ENCODE measurements around the gene XRRA1.
"Not testable (repeated sequence)": the region's sequence is repeated elsewhere in the genome, so short reads cannot be mapped to it uniquely, and the experiment has no call there.

Gene XRRA1

DNA sequence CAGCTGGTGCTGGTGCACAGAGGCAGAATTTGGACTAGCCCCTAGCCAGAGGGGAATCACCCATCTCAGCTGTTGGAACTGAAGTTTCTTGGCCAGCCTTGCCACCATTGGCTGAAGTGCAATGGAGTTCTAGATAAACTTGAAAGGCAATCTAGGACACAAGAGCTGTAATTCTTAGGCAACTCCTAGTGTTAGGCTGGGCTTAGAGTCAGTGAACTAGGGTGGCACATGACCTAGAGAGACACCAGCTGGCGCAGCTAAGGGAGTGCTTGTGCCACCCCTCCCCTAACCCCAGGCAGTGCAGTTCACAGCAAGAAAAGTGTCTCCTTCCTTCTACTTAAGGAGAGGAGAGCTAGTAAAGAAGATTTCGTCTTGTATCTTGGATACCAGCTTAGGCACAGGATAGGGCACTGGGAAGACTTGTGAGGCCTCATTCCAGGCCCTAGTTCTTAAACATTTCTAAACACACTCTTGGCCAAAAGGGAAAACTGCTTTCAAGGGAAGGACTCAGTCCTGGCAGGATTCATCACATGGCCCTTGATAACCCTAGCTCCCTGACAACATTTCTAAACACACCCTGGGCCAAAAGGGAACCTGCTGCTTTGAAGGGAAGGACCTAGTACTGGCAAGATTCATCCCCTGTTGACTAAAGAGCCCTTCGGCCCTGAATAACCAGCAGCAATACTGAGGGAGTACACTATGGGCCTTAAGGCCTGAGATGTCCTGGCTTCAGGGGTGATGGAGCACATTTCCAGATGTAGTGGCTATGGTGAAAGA is 53.4 kb downstream of the XRRA1 start:
- H3K4me3 ChIP-seq (ENCODE audit: low read length): no peak overlapping the region
- TF ChIP-seq ZNF274 (IDR thresholded peaks at IDR 0.05; ENCODE audit: low read depth, low read length): no peak

- not testable (repeated sequence) for H3K4me3 ChIP-seq (ENCODE audit: low read length)
These were observed 55.9 kb downstream of the XRRA1 start for GRCh38 chr11:74893015-74893414.

- no peak overlapping the region for H3K4me3 ChIP-seq (ENCODE audit: low read length)
- no peak for TF ChIP-seq ZNF274 (IDR thresholded peaks at IDR 0.05; ENCODE audit: low read depth, low read length)
These were observed 71.8 kb downstream of the XRRA1 start for GRCh38 chr11:74877132-74877531.

DNA sequence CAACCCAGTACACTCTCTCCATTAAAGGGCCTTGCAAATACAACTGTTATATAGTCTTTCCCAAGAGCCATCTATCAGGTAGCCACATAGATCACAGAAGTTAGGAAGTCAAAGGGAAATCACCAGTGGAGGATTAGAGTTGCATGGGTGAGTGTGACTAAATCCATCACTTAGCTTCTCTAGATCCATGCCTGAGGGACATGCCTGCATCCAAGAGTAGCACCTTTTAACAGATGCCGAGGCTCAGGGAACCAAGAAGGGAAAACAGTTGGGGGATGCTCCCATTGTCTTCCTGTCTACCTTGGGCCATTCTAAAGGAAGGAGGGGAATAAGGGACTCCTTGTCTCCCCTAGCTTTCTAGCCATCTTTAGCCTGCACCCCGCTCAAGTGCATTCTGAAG is 77.9 kb downstream of the XRRA1 start:
- TF ChIP-seq ZNF274 (IDR thresholded peaks at IDR 0.05; ENCODE audit: low read depth, low read length): no peak
- no peak overlapping the region for H3K4me3 ChIP-seq (ENCODE audit: low read length)

DNA sequence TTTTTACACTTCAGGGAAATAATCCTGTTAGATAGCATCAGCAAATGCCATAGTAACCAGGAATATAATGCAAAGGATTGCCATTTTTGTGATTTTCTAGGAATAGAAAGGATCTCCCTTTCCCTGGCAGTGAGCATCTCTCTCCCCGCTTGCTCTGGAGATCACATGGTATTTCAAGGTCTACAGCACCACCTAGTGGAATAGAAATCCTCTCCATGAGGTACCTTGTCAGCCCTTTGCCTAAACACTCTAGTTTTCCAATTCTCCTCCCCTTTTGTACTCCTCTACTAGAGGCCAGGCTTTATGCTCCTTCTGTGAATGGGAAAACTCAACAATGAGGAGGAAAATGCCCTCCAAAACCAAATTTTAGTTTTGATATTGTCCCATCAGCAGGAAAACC is 78.4 kb downstream of the XRRA1 start:
- TF ChIP-seq ZNF274 (IDR thresholded peaks at IDR 0.05; ENCODE audit: low read depth, low read length): no peak

DNA sequence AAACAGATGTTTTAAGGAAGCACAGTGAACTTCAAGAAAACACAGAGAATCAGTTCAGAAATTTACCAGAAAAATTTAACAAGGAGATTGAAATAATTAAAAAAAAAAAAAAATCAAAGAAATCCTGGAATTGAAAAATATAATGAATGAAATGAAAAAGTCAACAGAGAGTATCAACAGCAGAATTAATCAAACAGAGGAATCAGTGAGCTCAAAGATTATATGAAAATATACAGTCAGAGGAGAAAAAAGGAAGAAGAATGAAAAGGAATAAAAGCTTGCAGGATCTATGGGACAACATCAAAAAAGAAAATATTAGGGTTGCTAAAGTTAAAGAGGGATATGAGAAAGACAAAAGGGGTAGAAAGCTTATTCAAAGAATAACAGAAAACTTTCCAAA is 82.3 kb downstream of the XRRA1 start:
- TF ChIP-seq ZNF274 (IDR thresholded peaks at IDR 0.05; ENCODE audit: low read depth, low read length): no peak
- H3K4me3 ChIP-seq (ENCODE audit: low read length): no peak overlapping the region

More for the DNA sequence above, 78.4 kb downstream of the XRRA1 start:
- H3K4me3 ChIP-seq (ENCODE audit: low read length): no peak overlapping the region

GRCh38 chr11:74863410-74863809 is 85.5 kb downstream of the XRRA1 start:
- H3K4me3 ChIP-seq (ENCODE audit: low read length): no peak overlapping the region
- no peak for TF ChIP-seq ZNF274 (IDR thresholded peaks at IDR 0.05; ENCODE audit: low read depth, low read length)

DNA sequence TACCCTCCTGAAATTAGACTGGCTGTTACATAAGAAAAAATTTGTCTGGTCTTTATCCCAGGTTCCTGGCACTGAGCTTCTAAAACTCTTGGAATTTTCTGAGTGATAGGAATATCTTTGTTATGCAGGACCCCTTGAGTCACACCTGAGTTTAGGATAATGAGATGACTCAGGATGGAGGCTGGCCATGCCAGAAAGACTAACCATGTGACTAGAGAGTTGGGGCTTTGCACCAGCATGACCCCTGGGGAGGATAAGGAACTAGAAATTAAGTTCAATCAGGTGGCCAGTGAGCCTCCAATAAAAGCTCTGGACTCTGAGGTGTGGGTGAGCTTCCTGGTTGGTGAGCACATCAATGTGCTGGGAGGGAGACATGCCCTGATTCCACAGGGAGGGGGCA is 88.1 kb downstream of the XRRA1 start:
- H3K4me3 ChIP-seq (ENCODE audit: low read length): no peak overlapping the region
- no peak for TF ChIP-seq ZNF274 (IDR thresholded peaks at IDR 0.05; ENCODE audit: low read depth, low read length)

DNA sequence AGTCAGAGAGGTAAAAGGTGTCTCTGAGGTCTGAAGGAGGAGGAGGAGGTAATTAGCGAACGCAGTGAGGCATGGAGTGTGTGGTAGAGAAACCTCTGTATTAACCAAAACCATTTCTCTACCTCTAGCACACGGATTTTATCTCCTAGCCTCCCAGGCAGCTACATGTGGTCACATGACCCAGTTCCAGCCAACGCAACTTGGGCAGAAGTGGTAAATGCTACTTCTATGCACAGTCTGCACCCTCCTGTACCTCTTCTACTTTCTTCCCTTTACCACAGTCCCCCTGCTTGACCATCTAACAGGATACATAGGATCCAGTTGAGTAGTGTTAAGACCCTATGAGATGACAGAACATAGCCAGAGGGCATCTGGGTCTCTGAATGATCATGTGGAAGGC is 95.7 kb downstream of the XRRA1 start:
- no peak overlapping the region for H3K4me3 ChIP-seq (ENCODE audit: low read length)
- no peak for TF ChIP-seq ZNF274 (IDR thresholded peaks at IDR 0.05; ENCODE audit: low read depth, low read length)

GRCh38 chr11:74849525-74850391 is 99.1 kb downstream of the XRRA1 start:
- H3K4me3 ChIP-seq (ENCODE audit: low read length): no peak overlapping the region
- TF ChIP-seq ZNF274 (IDR thresholded peaks at IDR 0.05; ENCODE audit: low read depth, low read length): no peak

DNA sequence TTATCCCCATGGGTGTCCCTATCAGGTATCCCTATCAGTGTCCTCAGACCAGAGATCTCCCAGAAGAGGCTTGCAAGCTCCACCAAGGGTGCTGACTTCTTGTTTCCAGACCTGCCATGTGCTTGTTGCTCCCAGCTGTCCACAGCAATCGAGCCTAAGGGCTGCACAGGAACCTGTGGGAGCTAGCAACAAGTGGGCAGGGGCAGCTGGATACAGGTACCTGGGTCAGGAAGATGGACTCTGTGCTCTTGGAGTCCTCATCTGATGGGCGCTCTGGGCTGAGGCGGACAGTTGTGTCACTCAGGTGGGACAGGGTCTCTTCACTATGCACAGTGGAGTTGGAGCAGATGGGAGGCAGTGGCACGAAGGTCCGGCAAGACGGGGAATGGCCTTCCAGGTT is 101.0 kb downstream of the XRRA1 start:
- no peak for TF ChIP-seq ZNF274 (IDR thresholded peaks at IDR 0.05; ENCODE audit: low read depth, low read length)
- no peak overlapping the region for H3K4me3 ChIP-seq (ENCODE audit: low read length)

DNA sequence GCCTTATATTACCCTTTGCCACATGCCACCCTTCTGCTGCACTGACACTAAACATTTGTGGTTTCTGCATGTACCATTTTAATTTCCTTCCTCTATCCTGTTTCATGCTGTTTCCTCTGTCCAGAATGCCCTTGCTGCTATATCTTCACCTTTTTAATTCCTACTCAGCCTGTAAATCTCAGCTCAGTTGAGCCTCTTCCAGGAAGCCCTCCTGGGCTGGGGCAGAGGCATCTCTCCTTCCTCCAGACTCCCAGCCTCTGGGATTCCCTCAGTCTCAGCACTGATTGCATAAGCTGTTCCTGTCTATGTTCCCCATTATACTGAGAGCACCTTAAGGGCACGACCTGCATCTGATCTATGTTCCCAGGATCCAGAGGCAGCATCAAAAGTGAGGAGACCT is 101.5 kb downstream of the XRRA1 start:
- TF ChIP-seq ZNF274 (IDR thresholded peaks at IDR 0.05; ENCODE audit: low read depth, low read length): no peak
- H3K4me3 ChIP-seq (ENCODE audit: low read length): no peak overlapping the region

GRCh38 chr11:74846770-74847169 is 102.1 kb downstream of the XRRA1 start:
- no peak for TF ChIP-seq ZNF274 (IDR thresholded peaks at IDR 0.05; ENCODE audit: low read depth, low read length)
- no peak overlapping the region for H3K4me3 ChIP-seq (ENCODE audit: low read length)

- TF ChIP-seq ZNF274 (IDR thresholded peaks at IDR 0.05; ENCODE audit: low read depth, low read length): no peak
- H3K4me3 ChIP-seq (ENCODE audit: low read length): no peak overlapping the region
These were observed 102.8 kb downstream of the XRRA1 start for GRCh38 chr11:74845978-74846517.

- H3K4me3 ChIP-seq (ENCODE audit: low read length): no peak overlapping the region
- no peak for TF ChIP-seq ZNF274 (IDR thresholded peaks at IDR 0.05; ENCODE audit: low read depth, low read length)
These were observed 104.0 kb downstream of the XRRA1 start for GRCh38 chr11:74844865-74845264.

Measured in GM08714 (cell line).